ENCODE measurements around the gene ATP2C2. TPM values are rescaled to one million over a fixed set of nuclear protein-coding genes. Genes with fewer than 3 reads are reported as not detected.
A peak's percentile ranks its signal among the peaks of the same experiment; 100 is the strongest.

ATP2C2 gene
- total and polyA plus RNA-seq, 7 donors = 2.5 to 60.7 (median 7.2) TPM; not detected in 2

- peak overlapping the region; percentile 61 to 97 (median 86) for H3K4me3 ChIP-seq
- H3K27me3 ChIP-seq = no peaks in the 10 kb centered on the region
- H3K4me1 ChIP-seq = peaks cover 0 to 30% (median 23%) of the 10 kb centered on the region in 4 donors
- peaks cover 0 to 17% (median 0%) of the 10 kb centered on the region in 4 donors for H3K36me3 ChIP-seq
- peak overlapping the region; percentile 84 to 90 (median 88) for H3K27ac ChIP-seq
- no peaks in the 10 kb centered on the region for H3K9me3 ChIP-seq
- DNase-seq = no peak
- WGBS, 2 donors = 39 to 48% methylated on average over 13 of the region's 13 CpGs
- intact Hi-C loops (cut with DNase I) = no loop called here
- no peak for TF ChIP-seq POLR2A (IDR thresholded peaks at IDR 0.05)
- no peak for TF ChIP-seq CTCF (IDR thresholded peaks at IDR 0.05)
- no peak for TF ChIP-seq EP300 (IDR thresholded peaks at IDR 0.05)
- no peak for TF ChIP-seq POLR2AphosphoS5 (IDR thresholded peaks at IDR 0.05)
Measured at GRCh38 chr16:84503751-84504395, 135.5 kb downstream of the ATP2C2 start.

GRCh38 chr16:84504420-84505248, 136.3 kb downstream of the ATP2C2 start, which contains the start of gene MEAK7:
TSS of gene MEAK7 (minus strand) at chr16:84504659. CDS start at chr16:84498086, 6,573 bp downstream.
- 2 to 4% methylated on average over 45 of the region's 45 CpGs for WGBS, 2 donors
- intact Hi-C loops (cut with DNase I) = no loop called here
- no peaks in the 10 kb centered on the region for H3K27me3 ChIP-seq

DNA sequence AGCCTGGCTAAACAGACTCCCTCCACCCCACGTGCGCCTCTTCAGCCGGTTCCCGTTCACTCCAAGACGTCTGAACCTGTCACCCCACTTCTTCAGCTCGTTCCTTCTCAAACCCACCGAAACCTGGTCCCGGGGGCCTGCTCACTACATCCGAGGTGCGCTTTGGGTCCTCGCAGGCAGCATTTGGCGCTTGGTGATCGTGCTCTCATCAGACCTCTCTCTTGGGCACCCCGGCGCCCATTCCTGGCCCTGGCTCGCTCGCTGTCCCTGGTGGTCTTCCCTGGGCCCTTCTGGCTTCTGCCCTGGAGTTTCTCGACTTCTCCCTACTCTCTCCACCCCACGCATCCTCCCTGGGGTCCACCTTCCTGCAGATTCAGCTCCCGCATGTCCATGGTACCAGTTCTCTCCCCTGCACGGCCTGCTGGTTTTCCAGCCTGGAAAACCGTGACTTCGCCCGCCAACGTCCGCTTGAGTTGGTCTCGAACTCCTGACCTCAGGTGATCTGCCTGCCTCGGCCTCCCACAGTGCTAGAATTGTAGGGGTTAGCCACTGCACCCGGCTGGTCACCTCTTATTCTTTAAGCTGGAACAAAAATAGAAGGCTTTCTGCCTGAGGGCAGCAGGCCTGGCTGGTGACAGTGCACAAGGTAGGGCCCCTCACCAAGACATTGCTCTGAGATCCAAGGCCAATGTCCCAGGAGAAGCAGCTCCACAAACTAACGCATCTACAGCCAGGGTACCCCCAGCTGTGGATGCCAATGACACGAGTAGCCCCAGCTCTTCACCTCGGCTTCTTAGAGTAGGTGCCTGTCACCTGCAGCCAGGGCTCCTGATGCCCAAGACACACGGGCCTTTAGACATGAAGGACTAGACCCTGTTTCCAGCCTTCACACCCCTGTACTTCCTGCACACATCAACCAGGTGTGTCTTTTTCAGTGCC, 137.2 kb downstream of the ATP2C2 start:
- Histone ChIP-seq H3K27ac (peak overlapping the region; percentile 84 to 90 (median 88)), H3K9me3 (no peaks in the 10 kb centered on the region), H3K4me3 (peak overlapping the region; percentile 61 to 97 (median 86)), H3K4me1 (peaks cover 0 to 30% (median 23%) of the 10 kb centered on the region in 4 donors), H3K36me3 (peaks cover 0 to 7% (median 0%) of the 10 kb centered on the region in 4 donors), H3K27me3 (no peaks in the 10 kb centered on the region)
- 72% methylated on average over 33 of the region's 33 CpGs for WGBS, 2 donors
- TF ChIP-seq POLR2A (IDR thresholded peaks at IDR 0.05) = no peak
- TF ChIP-seq POLR2AphosphoS5 (IDR thresholded peaks at IDR 0.05) = no peak
- TF ChIP-seq EP300 (IDR thresholded peaks at IDR 0.05) = no peak
- TF ChIP-seq CTCF (IDR thresholded peaks at IDR 0.05) = no peak
- intact Hi-C loops (cut with DNase I) = no loop called here
- no peak for DNase-seq

More at GRCh38 chr16:84504420-84505248, 136.3 kb downstream of the ATP2C2 start, which contains the start of gene MEAK7:
- Histone ChIP-seq H3K4me3 (peak within 1 kb of the TSS; percentile 61 to 97 (median 86)), H3K36me3 (peaks cover 0 to 13% (median 0%) of the 10 kb centered on the region in 4 donors), H3K27ac (peak within 1 kb of the TSS; percentile 84 to 90 (median 88)), H3K9me3 (no peaks in the 10 kb centered on the region), H3K4me1 (peaks cover 0 to 30% (median 23%) of the 10 kb centered on the region in 4 donors)
- TF ChIP-seq EP300 (IDR thresholded peaks at IDR 0.05) (no peak), POLR2A (IDR thresholded peaks at IDR 0.05) (peak; percentile 58 to 62), CTCF (IDR thresholded peaks at IDR 0.05) (no peak), POLR2AphosphoS5 (IDR thresholded peaks at IDR 0.05) (peak; percentile 76 to 88 (median 85))
- peak; percentile 99 for DNase-seq
